SK-N-MC (cell line): Measurements from ENCODE around the gene FIS1.

Experiments
- EZH2 ChIP-seq: fragments of 200-600 bp; sonication (generic); IDR thresholded peaks from one replicate; pipeline ENCODE4 v1.6.1; 2017; ENCODE audit warnings: antibody characterized with exemption
- POLR2AphosphoS5 ChIP-seq: IDR thresholded peaks from 2 replicates; pipeline ENCODE4 v1.6.1; 2012; ENCODE audit warnings: mild to moderate bottlenecking, low read depth, low read length, borderline replicate concordance

DNA sequence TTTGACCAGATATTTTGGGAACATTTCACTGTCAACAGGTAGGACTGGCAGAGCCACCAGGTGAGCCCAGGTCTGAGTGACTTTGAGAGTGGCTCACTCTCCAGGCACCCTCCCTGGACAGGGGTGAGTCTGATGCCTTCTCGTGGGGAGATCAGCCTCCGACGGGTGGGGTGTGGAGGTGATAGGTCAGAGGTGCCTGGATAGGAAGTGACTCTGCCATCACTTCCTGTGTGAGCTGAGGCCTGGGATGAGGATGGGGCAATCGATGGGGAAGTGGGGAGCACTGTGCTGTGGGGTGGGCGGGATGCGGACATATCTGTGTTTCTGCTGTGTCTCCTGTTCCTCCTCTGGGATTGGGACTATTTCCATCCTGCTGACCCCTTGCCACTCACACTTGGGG lies 42.2 kb upstream of the FIS1 start:
- no peak for TF ChIP-seq EZH2
- no peak for TF ChIP-seq POLR2AphosphoS5
